GM19025 (cell line): ENCODE measurements around the gene CARD8.

Experiments
- ATAC-seq: cut with Tn5 transposase; IDR thresholded peaks from one replicate; pipeline ENCODE4 v1.9.1; 2021; ENCODE audit warnings: mild to moderate bottlenecking, low read depth, moderate library complexity; ENCODE audit not compliant: unreplicated experiment

Gene CARD8

GRCh38 chr19:48216933-48217332, 38.8 kb downstream of the CARD8 start:
- no peak for ATAC-seq

- no peak for ATAC-seq
Observed at GRCh38 chr19:48213959-48214358, 41.8 kb downstream of the CARD8 start.

- ATAC-seq, result no peak
Observed at GRCh38 chr19:48210005-48210404, 45.7 kb downstream of the CARD8 start.

- no peak for ATAC-seq
Observed at GRCh38 chr19:48206397-48207093, 49.2 kb downstream of the CARD8 start.

- peak; percentile 86 for ATAC-seq
Observed at GRCh38 chr19:48203794-48204628, 51.7 kb downstream of the CARD8 start.

GRCh38 chr19:48203222-48203793, 52.4 kb downstream of the CARD8 start:
- ATAC-seq, result no peak

- no peak for ATAC-seq
Observed at GRCh38 chr19:48196933-48197665, 58.6 kb downstream of the CARD8 start.

GRCh38 chr19:48196321-48196763, 59.4 kb downstream of the CARD8 start:
- no peak for ATAC-seq

- no peak for ATAC-seq
Observed at GRCh38 chr19:48194844-48195830, 60.6 kb downstream of the CARD8 start.

- no peak for ATAC-seq
Observed at GRCh38 chr19:48194041-48194843, 61.5 kb downstream of the CARD8 start.

- no peak for ATAC-seq
Observed at GRCh38 chr19:48192750-48193149, 63.0 kb downstream of the CARD8 start.

GRCh38 chr19:48190885-48191284, 64.8 kb downstream of the CARD8 start:
- ATAC-seq, result no peak

GRCh38 chr19:48190288-48190884, 65.3 kb downstream of the CARD8 start:
- ATAC-seq, result no peak

- ATAC-seq, result peak; percentile 56
Observed at GRCh38 chr19:48186541-48186991, 69.1 kb downstream of the CARD8 start.

GRCh38 chr19:48186015-48186414, 69.7 kb downstream of the CARD8 start:
- ATAC-seq, result peak; percentile 23

GRCh38 chr19:48183356-48183755, 72.4 kb downstream of the CARD8 start:
- no peak for ATAC-seq

- no peak for ATAC-seq
Observed at GRCh38 chr19:48182434-48182833, 73.3 kb downstream of the CARD8 start.

GRCh38 chr19:48181505-48181904, 74.2 kb downstream of the CARD8 start:
- no peak for ATAC-seq
